Fibroblast of mammary gland (primary cell): ENCODE data around the gene TUBB.
"Not testable (repeated sequence)": the region's sequence is repeated elsewhere in the genome, so short reads cannot be mapped to it uniquely, and the experiment has no call there.

ENCODE experiments used
- DNase-seq: peaks from one replicate; pipeline ENCODE4 v3.0.0-alpha.2; 2010; ENCODE audit warnings: low read depth
- H3K4me3 ChIP-seq: 2 replicates; pipeline ENCODE4 v1.5.1; 2011; ENCODE audit warnings: low read depth, mild to moderate bottlenecking, low read length, moderate library complexity; ENCODE audit not compliant: control insufficient read depth
- CTCF ChIP-seq: conservative IDR thresholded peaks from 2 replicates; pipeline ENCODE4 v1.5.1; 2011; ENCODE audit warnings: low read depth, low read length, inconsistent platforms; ENCODE audit not compliant: control insufficient read depth, insufficient read depth

The TUBB gene

GRCh38 chr6:30711758-30712380, 8.3 kb upstream of the TUBB start:
- TF ChIP-seq CTCF = no peak
- no peak overlapping the region for H3K4me3 ChIP-seq
- DNase-seq = no peak

- DNase-seq = no peak
- no peak for TF ChIP-seq CTCF
- no peak overlapping the region for H3K4me3 ChIP-seq
Measured at GRCh38 chr6:30712441-30712945, 7.7 kb upstream of the TUBB start.

GRCh38 chr6:30714263-30714662, 5.9 kb upstream of the TUBB start:
- DNase-seq = no peak
- TF ChIP-seq CTCF = no peak
- H3K4me3 ChIP-seq = no peak overlapping the region

- TF ChIP-seq CTCF = no peak
- peak overlapping the region; percentile 82 for H3K4me3 ChIP-seq
- DNase-seq = no peak
Measured at GRCh38 chr6:30716879-30717128, 3.3 kb upstream of the TUBB start.

GRCh38 chr6:30717129-30717844, 2.9 kb upstream of the TUBB start, which contains the start of gene MDC1:
TSS of gene MDC1 (minus strand) at chr6:30717281. CDS start at chr6:30715175, 2,106 bp downstream.
- DNase-seq = peak; percentile 100
- TF ChIP-seq CTCF = peak; percentile 11
- peak within 1 kb of the TSS; percentile 82 for H3K4me3 ChIP-seq

- DNase-seq = not testable (repeated sequence)
- H3K4me3 ChIP-seq = peak overlapping the region; percentile 35
Measured at GRCh38 chr6:30717845-30718720, 2.1 kb upstream of the TUBB start.

GRCh38 chr6:30719356-30719755, 796 bp upstream of the TUBB start:
- no peak for DNase-seq
- H3K4me3 ChIP-seq = peak overlapping the region; percentile 100
- TF ChIP-seq CTCF = no peak
